SU-DHL-6 (cell line): ENCODE results near the gene ENO2.
"Not testable (repeated sequence)": the region's sequence is repeated elsewhere in the genome, so short reads cannot be mapped to it uniquely, and the experiment has no call there.

Experiments
- H2AFZ ChIP-seq: fragments of 200-600 bp; sonication (generic); 2 replicates; pipeline ENCODE4 v1.6.1; 2014; ENCODE audit warnings: low read depth, mild to moderate bottlenecking, moderate library complexity, mixed read lengths, antibody characterized with exemption, low read length; ENCODE audit not compliant: severe bottlenecking
- H3F3A ChIP-seq: fragments of 200-600 bp; shearing (Covaris generic); 2 replicates; pipeline ENCODE4 v1.6.0; 2016; ENCODE audit warnings: antibody characterized with exemption, mild to moderate bottlenecking; ENCODE audit not compliant: insufficient read depth
- H3K27ac ChIP-seq: fragments of 200-600 bp; sonication (generic); 2 replicates; pipeline ENCODE4 v1.5.1; 2016; ENCODE audit warnings: low read depth, mild to moderate bottlenecking, low read length, moderate library complexity, mixed read lengths
- H3K27me3 ChIP-seq: fragments of 200-600 bp; sonication (generic), shearing (Covaris generic); 2 replicates; pipeline ENCODE4 v1.6.0; 2014; ENCODE audit warnings: mild to moderate bottlenecking, low read length
- H3K36me3 ChIP-seq: fragments of 200-600 bp; sonication (generic); 2 replicates; pipeline ENCODE4 v1.6.1; 2014; ENCODE audit warnings: mild to moderate bottlenecking, low read length, mixed read lengths
- H3K4me2 ChIP-seq: fragments of 300-600, 200-600 bp; shearing (Covaris generic), sonication (generic); 2 replicates; pipeline ENCODE4 v1.6.0; 2014; ENCODE audit warnings: low read length, low read depth, mild to moderate bottlenecking; ENCODE audit not compliant: poor library complexity, severe bottlenecking
- H3K4me3 ChIP-seq: fragments of 200-600 bp; sonication (generic); 2 replicates; pipeline ENCODE4 v1.5.1; 2014; ENCODE audit warnings: antibody characterized with exemption, low read length, mild to moderate bottlenecking, mixed read lengths; ENCODE audit not compliant: insufficient read depth, poor library complexity, severe bottlenecking
- H3K79me2 ChIP-seq: fragments of 200-600 bp; sonication (generic); 2 replicates; pipeline ENCODE4 v1.6.1; 2014; ENCODE audit warnings: mild to moderate bottlenecking, low read length, moderate library complexity; ENCODE audit not compliant: insufficient read depth
- H3K9ac ChIP-seq: fragments of 200-600 bp; sonication (generic); 2 replicates; pipeline ENCODE4 v1.7.0; 2014; ENCODE audit warnings: mild to moderate bottlenecking, low read length
- H3K9me2 ChIP-seq: fragments of 200-600 bp; sonication (generic); replicated peaks from 2 replicates; pipeline ENCODE4 v1.6.1; 2014; ENCODE audit warnings: low read length; ENCODE audit not compliant: insufficient read depth
- H3K9me3 ChIP-seq: fragments of 200-600 bp; sonication (generic); 2 replicates; pipeline ENCODE4 v1.6.1; 2014; ENCODE audit warnings: low read length, mixed read lengths; ENCODE audit not compliant: insufficient read depth
- H4K20me1 ChIP-seq: fragments of 200-600 bp; sonication (generic); 2 replicates; pipeline ENCODE4 v1.6.1; 2014; ENCODE audit warnings: low read depth, mild to moderate bottlenecking, antibody characterized with exemption, low read length, moderate library complexity, mixed read lengths
- EZH2phosphoT487 ChIP-seq: fragments of 200-600 bp; sonication (generic), shearing (Covaris generic); conservative IDR thresholded peaks from 2 replicates; pipeline ENCODE4 v1.6.1; 2018; ENCODE audit warnings: mild to moderate bottlenecking, antibody characterized with exemption, low read length, moderate library complexity, mixed read lengths
- TF ChIP-seq, protein P1 (sequence below): fragments of 200-600 bp; sonication (generic); IDR thresholded peaks from one replicate; pipeline ENCODE4 v1.5.1; 2017; ENCODE audit warnings: antibody characterized with exemption, mild to moderate bottlenecking, low read length, moderate library complexity; ENCODE audit not compliant: insufficient read depth, poor library complexity, severe bottlenecking

ENO2 gene

DNA sequence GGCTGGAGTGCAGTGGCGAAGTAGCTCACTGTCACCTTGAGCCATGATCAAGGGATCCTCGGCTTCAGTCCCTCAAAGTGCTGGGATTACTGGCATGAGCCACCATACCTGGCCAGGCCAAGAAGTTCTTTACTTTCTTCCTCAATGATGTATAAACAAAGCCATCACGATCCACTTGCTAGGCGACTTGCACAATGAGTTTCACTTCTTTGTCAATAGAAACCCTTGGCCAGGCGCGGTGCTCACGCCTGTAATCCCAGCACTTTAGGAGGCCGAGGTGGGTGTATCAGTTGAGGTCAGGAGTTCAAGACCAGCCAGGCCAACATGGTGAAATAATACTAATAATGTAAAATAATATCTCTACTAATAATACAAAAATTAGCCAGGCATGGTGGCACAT lies 26.9 kb upstream of the ENO2 start:
- no peak overlapping the region for H3K4me2 ChIP-seq
- H3K9ac ChIP-seq, result no peak overlapping the region
- TF ChIP-seq EZH2phosphoT487, result no peak
- TF ChIP-seq, protein P1, sequence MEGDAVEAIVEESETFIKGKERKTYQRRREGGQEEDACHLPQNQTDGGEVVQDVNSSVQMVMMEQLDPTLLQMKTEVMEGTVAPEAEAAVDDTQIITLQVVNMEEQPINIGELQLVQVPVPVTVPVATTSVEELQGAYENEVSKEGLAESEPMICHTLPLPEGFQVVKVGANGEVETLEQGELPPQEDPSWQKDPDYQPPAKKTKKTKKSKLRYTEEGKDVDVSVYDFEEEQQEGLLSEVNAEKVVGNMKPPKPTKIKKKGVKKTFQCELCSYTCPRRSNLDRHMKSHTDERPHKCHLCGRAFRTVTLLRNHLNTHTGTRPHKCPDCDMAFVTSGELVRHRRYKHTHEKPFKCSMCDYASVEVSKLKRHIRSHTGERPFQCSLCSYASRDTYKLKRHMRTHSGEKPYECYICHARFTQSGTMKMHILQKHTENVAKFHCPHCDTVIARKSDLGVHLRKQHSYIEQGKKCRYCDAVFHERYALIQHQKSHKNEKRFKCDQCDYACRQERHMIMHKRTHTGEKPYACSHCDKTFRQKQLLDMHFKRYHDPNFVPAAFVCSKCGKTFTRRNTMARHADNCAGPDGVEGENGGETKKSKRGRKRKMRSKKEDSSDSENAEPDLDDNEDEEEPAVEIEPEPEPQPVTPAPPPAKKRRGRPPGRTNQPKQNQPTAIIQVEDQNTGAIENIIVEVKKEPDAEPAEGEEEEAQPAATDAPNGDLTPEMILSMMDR, result no peak
- H3K79me2 ChIP-seq, result no peaks in the 10 kb centered on the region
- H3K27ac ChIP-seq, result no peak overlapping the region
- no peaks in the 10 kb centered on the region for H3K27me3 ChIP-seq
- H3K9me3 ChIP-seq, result no peaks in the 10 kb centered on the region
- peaks cover 12% of the 10 kb centered on the region for H3F3A ChIP-seq
- no peak overlapping the region for H2AFZ ChIP-seq
- H3K4me3 ChIP-seq, result no peak overlapping the region
- no peaks in the 10 kb centered on the region for H3K36me3 ChIP-seq
- no peaks in the 10 kb centered on the region for H4K20me1 ChIP-seq
- H3K9me2 ChIP-seq, result no peaks in the 10 kb centered on the region

DNA sequence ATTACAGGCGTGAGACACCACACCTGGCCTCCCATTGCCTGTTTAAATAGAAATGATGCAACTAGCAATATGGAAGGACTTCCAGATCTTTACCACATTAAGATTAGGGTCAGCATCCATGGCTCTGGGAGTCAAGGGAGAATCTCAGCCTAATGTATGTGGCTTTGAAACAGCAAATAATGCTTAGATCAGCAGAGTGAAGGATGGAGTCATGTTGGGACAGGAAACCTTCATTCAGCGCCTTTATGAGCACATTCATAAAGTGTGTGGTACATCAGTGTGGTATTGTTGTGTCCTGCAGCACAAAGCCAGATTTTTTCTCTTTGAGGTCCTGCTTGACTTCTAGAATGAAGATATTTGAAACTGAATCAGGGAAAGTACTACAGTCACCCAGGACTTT lies 26.0 kb upstream of the ENO2 start:
- no peak overlapping the region for H3K27ac ChIP-seq

DNA sequence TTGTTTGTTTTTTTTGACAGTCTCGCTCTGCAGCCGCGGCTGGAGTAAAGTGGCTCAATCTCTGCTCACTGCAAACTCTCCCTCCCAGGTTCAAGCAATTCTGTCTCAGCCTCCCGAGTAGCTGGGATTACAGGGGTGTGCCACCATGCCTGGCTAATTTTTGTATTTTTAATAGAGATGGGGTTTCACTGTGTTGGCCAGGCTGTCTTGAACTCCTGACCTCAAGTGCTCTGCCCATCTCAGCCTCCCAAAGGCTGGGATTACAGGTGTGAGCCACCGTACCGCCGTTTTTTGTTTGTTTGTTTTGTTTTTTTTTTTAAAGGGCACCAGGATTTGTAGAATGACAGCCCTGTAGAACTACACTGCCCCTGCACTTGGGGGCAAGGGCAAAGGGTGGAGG lies 25.6 kb upstream of the ENO2 start:
- H3K9me3 ChIP-seq, H3K27me3 ChIP-seq, H3K9me2 ChIP-seq, H2AFZ ChIP-seq, H3K36me3 ChIP-seq, H3K9ac ChIP-seq, H4K20me1 ChIP-seq, H3K4me3 ChIP-seq, H3K4me2 ChIP-seq, H3K27ac ChIP-seq, H3K79me2 ChIP-seq: not testable (repeated sequence)
- peaks cover 12% of the 10 kb centered on the region for H3F3A ChIP-seq

More for the DNA sequence above, 26.0 kb upstream of the ENO2 start:
- Histone ChIP-seq H3F3A (peaks cover 12% of the 10 kb centered on the region), H3K4me3 (no peak overlapping the region), H3K9me3 (no peaks in the 10 kb centered on the region), H4K20me1 (no peaks in the 10 kb centered on the region), H3K4me2 (no peak overlapping the region), H3K27me3 (no peaks in the 10 kb centered on the region), H3K36me3 (no peaks in the 10 kb centered on the region), H3K9ac (no peak overlapping the region), H3K9me2 (no peaks in the 10 kb centered on the region), H2AFZ (no peak overlapping the region), H3K79me2 (no peaks in the 10 kb centered on the region)
- TF ChIP-seq, protein P1, result no peak
- no peak for TF ChIP-seq EZH2phosphoT487

DNA sequence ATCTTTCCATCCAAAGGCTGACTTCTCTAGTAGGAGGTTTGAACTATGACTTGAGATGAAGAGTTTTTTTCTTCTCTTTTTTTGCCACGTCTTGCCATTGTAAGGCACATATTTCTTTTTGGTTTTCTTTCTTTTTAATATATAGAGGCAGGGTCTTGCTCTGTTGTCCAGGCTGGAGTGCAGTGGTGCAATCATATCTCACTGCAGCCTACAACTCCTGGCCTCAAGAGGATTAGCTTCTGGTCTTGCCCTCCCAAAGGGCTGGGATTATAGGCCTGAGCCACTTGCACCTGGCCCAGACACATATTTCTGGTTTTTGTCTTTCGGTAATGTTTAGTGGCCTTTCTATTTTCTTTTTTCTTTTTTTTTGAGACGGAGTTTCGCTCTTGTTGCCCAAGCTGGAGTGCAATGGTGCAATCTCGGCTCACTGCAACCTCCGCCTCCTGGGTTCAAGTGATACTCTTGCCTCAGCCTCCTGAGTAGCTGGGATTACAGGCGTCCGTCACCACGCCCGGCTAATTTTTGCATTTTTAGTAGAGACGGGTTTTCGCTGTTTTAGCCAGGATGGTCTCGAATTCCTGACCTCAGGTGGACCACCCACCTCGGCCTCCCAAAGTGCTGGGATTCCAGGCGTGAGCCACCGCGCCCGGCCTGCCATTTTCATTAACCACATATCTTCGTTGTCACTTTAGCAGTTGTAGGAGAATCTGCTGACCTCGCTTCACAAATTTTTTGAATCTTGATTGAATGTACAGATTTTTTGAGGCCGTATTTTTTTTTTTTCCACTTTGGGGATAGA lies 24.4 kb upstream of the ENO2 start:
- H3K9ac ChIP-seq, result peak overlapping the region; percentile 67
- peak overlapping the region; percentile 77 for H2AFZ ChIP-seq

More for the DNA sequence above, 24.4 kb upstream of the ENO2 start:
- H3K79me2 ChIP-seq, H4K20me1 ChIP-seq, H3K9me2 ChIP-seq, H3K36me3 ChIP-seq, H3K9me3 ChIP-seq, H3K27me3 ChIP-seq: not testable (repeated sequence)
- peak overlapping the region; percentile 78 for H3K27ac ChIP-seq
- peak overlapping the region; percentile 92 for H3K4me2 ChIP-seq
- H3K4me3 ChIP-seq, result peak overlapping the region; percentile 53
- H3F3A ChIP-seq, result peaks cover 12% of the 10 kb centered on the region
